Measurements from ENCODE around the gene RYR1.

Gene RYR1

DNA sequence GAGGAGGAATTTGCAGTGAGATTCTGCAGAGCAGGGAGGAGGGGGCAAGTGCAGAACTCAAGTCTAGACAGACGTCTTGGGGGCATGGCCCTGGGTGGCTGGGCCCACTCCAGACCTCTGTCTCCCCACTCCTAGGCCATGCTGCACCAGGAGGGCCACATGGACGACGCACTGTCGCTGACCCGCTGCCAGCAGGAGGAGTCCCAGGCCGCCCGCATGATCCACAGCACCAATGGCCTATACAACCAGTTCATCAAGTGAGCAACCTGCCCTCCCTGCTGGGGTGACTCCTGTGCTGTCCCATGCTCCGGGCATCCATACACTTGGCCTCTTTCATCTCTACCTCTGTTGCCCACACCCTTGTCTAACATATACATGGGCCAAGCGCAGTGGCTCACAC is 18.1 kb downstream of the RYR1 start:
- H2AFZ ChIP-seq (ENCODE audit: low read depth, low read length, severe bottlenecking): no peak overlapping the region
- H3K4me2 ChIP-seq (ENCODE audit: low read depth, low read length, poor library complexity, severe bottlenecking): no peak overlapping the region
- no peak overlapping the region for H3K9ac ChIP-seq (ENCODE audit: low read length)
- no peaks in the 10 kb centered on the region for H3K9me3 ChIP-seq (ENCODE audit: insufficient read depth, low read length)
- H3K27me3 ChIP-seq (ENCODE audit: low read length): no peaks in the 10 kb centered on the region
- no peak for TF ChIP-seq EZH2phosphoT487 (conservative IDR thresholded peaks at IDR 0.05; ENCODE audit: low read length)
- TF ChIP-seq, protein P1, sequence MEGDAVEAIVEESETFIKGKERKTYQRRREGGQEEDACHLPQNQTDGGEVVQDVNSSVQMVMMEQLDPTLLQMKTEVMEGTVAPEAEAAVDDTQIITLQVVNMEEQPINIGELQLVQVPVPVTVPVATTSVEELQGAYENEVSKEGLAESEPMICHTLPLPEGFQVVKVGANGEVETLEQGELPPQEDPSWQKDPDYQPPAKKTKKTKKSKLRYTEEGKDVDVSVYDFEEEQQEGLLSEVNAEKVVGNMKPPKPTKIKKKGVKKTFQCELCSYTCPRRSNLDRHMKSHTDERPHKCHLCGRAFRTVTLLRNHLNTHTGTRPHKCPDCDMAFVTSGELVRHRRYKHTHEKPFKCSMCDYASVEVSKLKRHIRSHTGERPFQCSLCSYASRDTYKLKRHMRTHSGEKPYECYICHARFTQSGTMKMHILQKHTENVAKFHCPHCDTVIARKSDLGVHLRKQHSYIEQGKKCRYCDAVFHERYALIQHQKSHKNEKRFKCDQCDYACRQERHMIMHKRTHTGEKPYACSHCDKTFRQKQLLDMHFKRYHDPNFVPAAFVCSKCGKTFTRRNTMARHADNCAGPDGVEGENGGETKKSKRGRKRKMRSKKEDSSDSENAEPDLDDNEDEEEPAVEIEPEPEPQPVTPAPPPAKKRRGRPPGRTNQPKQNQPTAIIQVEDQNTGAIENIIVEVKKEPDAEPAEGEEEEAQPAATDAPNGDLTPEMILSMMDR (IDR thresholded peaks at IDR 0.05; ENCODE audit: insufficient read depth, low read length, poor library complexity, severe bottlenecking): no peak
- H3F3A ChIP-seq (ENCODE audit: insufficient read depth): no peaks in the 10 kb centered on the region
- no peak overlapping the region for H3K4me3 ChIP-seq (ENCODE audit: insufficient read depth, low read length, poor library complexity, severe bottlenecking)
- no peaks in the 10 kb centered on the region for H3K9me2 ChIP-seq (replicated peaks; ENCODE audit: insufficient read depth, low read length)
- H3K27ac ChIP-seq (ENCODE audit: low read depth, low read length): no peak overlapping the region
- no peaks in the 10 kb centered on the region for H4K20me1 ChIP-seq (ENCODE audit: low read depth, low read length)
- H3K36me3 ChIP-seq (ENCODE audit: low read length): no peaks in the 10 kb centered on the region
- no peaks in the 10 kb centered on the region for H3K79me2 ChIP-seq (ENCODE audit: insufficient read depth, low read length)

DNA sequence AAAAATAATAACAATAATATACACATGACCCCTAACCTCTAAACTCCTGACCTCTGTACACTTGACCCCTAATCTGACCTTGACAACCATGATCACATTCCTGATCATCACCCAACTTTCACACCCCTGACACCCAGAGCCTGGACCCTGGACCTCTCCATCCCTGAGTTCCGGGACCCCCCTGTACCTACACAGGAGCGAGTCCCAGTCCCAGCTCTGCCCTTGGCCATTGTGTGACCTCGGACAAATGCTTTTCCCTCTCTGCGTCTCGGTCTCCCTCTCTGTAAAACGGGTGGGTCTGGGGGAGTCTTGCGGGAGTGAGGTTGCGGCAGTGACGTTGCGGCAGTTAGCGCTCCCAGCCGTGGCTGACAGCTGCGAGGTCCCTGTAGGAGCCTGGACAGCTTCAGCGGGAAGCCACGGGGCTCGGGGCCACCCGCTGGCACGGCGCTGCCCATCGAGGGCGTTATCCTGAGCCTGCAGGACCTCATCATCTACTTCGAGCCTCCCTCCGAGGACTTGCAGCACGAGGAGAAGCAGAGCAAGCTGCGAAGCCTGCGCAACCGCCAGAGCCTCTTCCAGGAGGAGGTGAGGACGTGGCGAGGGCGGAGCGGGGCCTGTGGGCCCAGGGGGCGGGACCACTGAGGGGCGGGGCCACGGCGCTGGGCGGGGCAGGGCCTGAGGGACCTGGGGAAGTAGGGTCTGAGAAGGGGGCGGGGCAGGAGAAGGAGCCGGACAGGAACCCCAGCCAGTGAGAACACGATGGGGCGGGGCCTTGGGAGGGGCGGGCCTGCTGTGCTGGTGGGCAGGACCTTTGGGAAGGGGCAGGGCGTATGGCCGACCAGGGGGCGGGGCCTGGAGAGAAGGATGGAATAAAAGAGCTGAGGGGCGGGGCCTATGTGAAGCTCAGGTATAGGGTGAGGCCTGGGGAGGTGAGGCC is 19.2 kb downstream of the RYR1 start:
- Histone ChIP-seq H3K4me3 (ENCODE audit: insufficient read depth, low read length, poor library complexity, severe bottlenecking) (no peak overlapping the region), H3K9me2 (replicated peaks; ENCODE audit: insufficient read depth, low read length) (no peaks in the 10 kb centered on the region), H3K9me3 (ENCODE audit: insufficient read depth, low read length) (no peaks in the 10 kb centered on the region), H3F3A (ENCODE audit: insufficient read depth) (no peaks in the 10 kb centered on the region), H3K4me2 (ENCODE audit: low read depth, low read length, poor library complexity, severe bottlenecking) (no peak overlapping the region), H3K27me3 (ENCODE audit: low read length) (no peaks in the 10 kb centered on the region), H3K79me2 (ENCODE audit: insufficient read depth, low read length) (no peaks in the 10 kb centered on the region), H4K20me1 (ENCODE audit: low read depth, low read length) (no peaks in the 10 kb centered on the region), H3K27ac (ENCODE audit: low read depth, low read length) (no peak overlapping the region), H2AFZ (ENCODE audit: low read depth, low read length, severe bottlenecking) (no peak overlapping the region), H3K9ac (ENCODE audit: low read length) (no peak overlapping the region), H3K36me3 (ENCODE audit: low read length) (no peaks in the 10 kb centered on the region)
- TF ChIP-seq, protein P1 (IDR thresholded peaks at IDR 0.05; ENCODE audit: insufficient read depth, low read length, poor library complexity, severe bottlenecking): no peak
- no peak for TF ChIP-seq EZH2phosphoT487 (conservative IDR thresholded peaks at IDR 0.05; ENCODE audit: low read length)

DNA sequence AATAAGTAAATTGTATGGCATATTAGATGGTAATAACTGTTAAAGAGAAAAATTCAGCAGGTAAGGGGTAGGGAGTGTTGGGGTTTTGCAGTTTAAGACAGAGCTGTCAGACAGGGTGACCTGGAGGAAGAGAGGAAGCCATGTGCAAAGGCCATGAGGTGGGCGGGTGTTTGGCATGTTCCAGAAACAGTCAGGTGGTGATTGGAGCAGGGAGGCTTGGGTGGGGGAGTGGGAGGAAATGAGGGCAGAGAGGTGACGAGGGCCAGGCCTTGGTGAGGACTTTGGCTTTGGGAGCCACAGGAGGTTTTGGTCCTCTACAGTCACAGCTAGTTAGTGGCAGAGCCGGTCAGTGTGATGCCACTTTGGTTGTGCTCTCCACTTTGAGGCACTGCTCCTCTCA is 20.1 kb downstream of the RYR1 start:
- Histone ChIP-seq H4K20me1 (ENCODE audit: low read depth, low read length) (no peaks in the 10 kb centered on the region), H3K9ac (ENCODE audit: low read length) (no peak overlapping the region), H3K36me3 (ENCODE audit: low read length) (no peaks in the 10 kb centered on the region), H3K79me2 (ENCODE audit: insufficient read depth, low read length) (no peaks in the 10 kb centered on the region), H3K27me3 (ENCODE audit: low read length) (no peaks in the 10 kb centered on the region), H3K4me3 (ENCODE audit: insufficient read depth, low read length, poor library complexity, severe bottlenecking) (no peak overlapping the region), H3K9me2 (replicated peaks; ENCODE audit: insufficient read depth, low read length) (no peaks in the 10 kb centered on the region), H3K9me3 (ENCODE audit: insufficient read depth, low read length) (no peaks in the 10 kb centered on the region), H3F3A (ENCODE audit: insufficient read depth) (no peaks in the 10 kb centered on the region), H3K4me2 (ENCODE audit: low read depth, low read length, poor library complexity, severe bottlenecking) (no peak overlapping the region), H2AFZ (ENCODE audit: low read depth, low read length, severe bottlenecking) (no peak overlapping the region), H3K27ac (ENCODE audit: low read depth, low read length) (no peak overlapping the region)
- TF ChIP-seq, protein P1 (IDR thresholded peaks at IDR 0.05; ENCODE audit: insufficient read depth, low read length, poor library complexity, severe bottlenecking): no peak
- TF ChIP-seq EZH2phosphoT487 (conservative IDR thresholded peaks at IDR 0.05; ENCODE audit: low read length): no peak

Data from SU-DHL-6 (cell line).